Hepatocyte (in vitro differentiated cells): ENCODE results near the gene RFX7. TPM values are rescaled to one million over a fixed set of nuclear protein-coding genes. Genes with fewer than 3 reads are reported as not detected.
"Not testable (repeated sequence)": the region's sequence is repeated elsewhere in the genome, so short reads cannot be mapped to it uniquely, and the experiment has no call there.

Source experiments
- DNase-seq: peaks from one replicate; pipeline ENCODE4 v3.0.0-alpha.2; 2016; ENCODE audit warnings: low spot score
- H2AFZ ChIP-seq: fragments of 200-600 bp; sonication (generic); 2 replicates; pipeline ENCODE4 v1.6.0; 2016; ENCODE audit warnings: antibody characterized with exemption, mild to moderate bottlenecking
- H3K27ac ChIP-seq: fragments of 200-600 bp; sonication (generic); 2 replicates; pipeline ENCODE4 v1.5.1; 2016; ENCODE audit warnings: mild to moderate bottlenecking
- H3K27me3 ChIP-seq: fragments of 200-600 bp; sonication (generic); 2 replicates; pipeline ENCODE4 v1.6.1; 2016
- H3K36me3 ChIP-seq: fragments of 200-600 bp; sonication (generic); replicated peaks from 2 replicates; pipeline ENCODE4 v1.5.1; 2016; ENCODE audit warnings: low read depth; ENCODE audit not compliant: insufficient read depth
- H3K4me1 ChIP-seq: fragments of 200-600 bp; sonication (generic); 2 replicates; pipeline ENCODE4 v1.5.1; 2016; ENCODE audit warnings: mild to moderate bottlenecking, moderate library complexity; ENCODE audit not compliant: insufficient read depth
- H3K4me2 ChIP-seq: fragments of 200-600 bp; sonication (generic); 2 replicates; pipeline ENCODE4 v1.6.0; 2016
- H3K4me3 ChIP-seq: fragments of 200-600 bp; sonication (generic); 2 replicates; pipeline ENCODE4 v1.5.1; 2016; ENCODE audit warnings: mild to moderate bottlenecking
- H3K79me2 ChIP-seq: fragments of 200-600 bp; sonication (generic); 2 replicates; pipeline ENCODE4 v1.6.0; 2017; ENCODE audit warnings: mild to moderate bottlenecking
- H3K9me2 ChIP-seq: fragments of 200-600 bp; sonication (generic); replicated peaks from 2 replicates; pipeline ENCODE4 v1.6.0; 2017; ENCODE audit warnings: mild to moderate bottlenecking; ENCODE audit not compliant: insufficient read depth
- H3K9me3 ChIP-seq: fragments of 200-600 bp; sonication (generic); 2 replicates; pipeline ENCODE4 v1.5.1; 2016; ENCODE audit warnings: low read depth, mild to moderate bottlenecking
- H4K20me1 ChIP-seq: fragments of 200-600 bp; sonication (generic); 2 replicates; pipeline ENCODE4 v1.6.0; 2016; ENCODE audit warnings: mild to moderate bottlenecking; ENCODE audit not compliant: insufficient read depth, poor library complexity, severe bottlenecking
- EZH2 ChIP-seq: fragments of 200-600 bp; sonication (generic); IDR thresholded peaks from 2 replicates; pipeline ENCODE4 v1.6.1; 2016; ENCODE audit warnings: antibody characterized with exemption, mild to moderate bottlenecking, borderline replicate concordance
- EZH2phosphoT487 ChIP-seq: fragments of 200-600 bp; sonication (generic); IDR thresholded peaks from one replicate; pipeline ENCODE4 v1.6.1; 2018; ENCODE audit warnings: antibody characterized with exemption, mild to moderate bottlenecking, low read depth, moderate library complexity; ENCODE audit not compliant: unreplicated experiment, severe bottlenecking
- WGBS: methylation state at CpG from one replicate; pipeline ENCODE4 v1.1.6; 2016; ENCODE audit warnings: low lambda C conversion rate; ENCODE audit errors: missing lambda C conversion rate; 5-methylcytosine and 5-hydroxymethylcytosine counted together
- polyA plus RNA-seq: library from polyadenylated mRNA; unstranded; fragments of >200 nt; fragmentation: Nextera tagmentation; extraction: Ambion mirVana; gene quantifications from 2 replicates; pipeline ENCODE4 v1.2.1, GENCODE V29; 2016
- total RNA-seq: library from RNA; depleted of rRNA; stranded (reverse); fragments of >200 nt; gene quantifications from 2 replicates; pipeline ENCODE4 v1.2.3, GENCODE V29; 2014
- TF ChIP-seq, protein P1 (sequence below): fragments of 200-600 bp; sonication (generic); IDR thresholded peaks from 2 replicates; pipeline ENCODE4 v1.5.1; 2016; ENCODE audit warnings: antibody characterized with exemption, mild to moderate bottlenecking; ENCODE audit not compliant: poor library complexity

Gene RFX7
- total and polyA plus RNA-seq, 2 experiments from 2014 or later: 4.3 to 8.3 TPM

DNA sequence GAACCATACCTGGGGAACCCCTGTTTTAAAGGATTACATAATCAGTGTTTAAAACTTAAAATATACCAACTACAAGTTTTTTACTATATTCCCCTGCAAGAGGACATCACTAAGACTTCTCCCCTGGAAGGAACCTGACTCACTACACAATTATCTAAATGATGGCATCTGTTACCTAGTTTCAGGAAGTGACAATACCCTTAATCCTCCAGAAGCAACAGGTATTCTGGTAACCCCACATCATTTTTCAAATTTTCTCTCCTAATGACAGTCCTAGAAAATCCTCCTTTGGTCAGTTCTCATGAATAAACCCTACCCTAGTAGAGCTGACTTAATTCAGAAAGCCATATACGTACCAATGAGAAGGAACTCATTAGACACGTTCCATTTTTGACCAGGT is 78.4 kb downstream of the RFX7 start:
- H3K27me3 ChIP-seq: no peaks in the 10 kb centered on the region
- no peaks in the 10 kb centered on the region for H3K9me2 ChIP-seq
- H3K4me1 ChIP-seq: no peaks in the 10 kb centered on the region
- H3K9me3 ChIP-seq: no peaks in the 10 kb centered on the region
- H3K27ac ChIP-seq: no peak overlapping the region
- no peak overlapping the region for H3K4me3 ChIP-seq
- WGBS: 92% methylated on average over 2 of the region's 2 CpGs
- DNase-seq: no peak
- peaks cover 41% of the 10 kb centered on the region for H3K79me2 ChIP-seq
- H2AFZ ChIP-seq: no peak overlapping the region
- H3K4me2 ChIP-seq: no peak overlapping the region
- peaks cover 8% of the 10 kb centered on the region for H4K20me1 ChIP-seq
- no peaks in the 10 kb centered on the region for H3K36me3 ChIP-seq
- TF ChIP-seq EZH2 (no peak), EZH2phosphoT487 (no peak)
- TF ChIP-seq, protein P1, sequence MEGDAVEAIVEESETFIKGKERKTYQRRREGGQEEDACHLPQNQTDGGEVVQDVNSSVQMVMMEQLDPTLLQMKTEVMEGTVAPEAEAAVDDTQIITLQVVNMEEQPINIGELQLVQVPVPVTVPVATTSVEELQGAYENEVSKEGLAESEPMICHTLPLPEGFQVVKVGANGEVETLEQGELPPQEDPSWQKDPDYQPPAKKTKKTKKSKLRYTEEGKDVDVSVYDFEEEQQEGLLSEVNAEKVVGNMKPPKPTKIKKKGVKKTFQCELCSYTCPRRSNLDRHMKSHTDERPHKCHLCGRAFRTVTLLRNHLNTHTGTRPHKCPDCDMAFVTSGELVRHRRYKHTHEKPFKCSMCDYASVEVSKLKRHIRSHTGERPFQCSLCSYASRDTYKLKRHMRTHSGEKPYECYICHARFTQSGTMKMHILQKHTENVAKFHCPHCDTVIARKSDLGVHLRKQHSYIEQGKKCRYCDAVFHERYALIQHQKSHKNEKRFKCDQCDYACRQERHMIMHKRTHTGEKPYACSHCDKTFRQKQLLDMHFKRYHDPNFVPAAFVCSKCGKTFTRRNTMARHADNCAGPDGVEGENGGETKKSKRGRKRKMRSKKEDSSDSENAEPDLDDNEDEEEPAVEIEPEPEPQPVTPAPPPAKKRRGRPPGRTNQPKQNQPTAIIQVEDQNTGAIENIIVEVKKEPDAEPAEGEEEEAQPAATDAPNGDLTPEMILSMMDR: no peak

DNA sequence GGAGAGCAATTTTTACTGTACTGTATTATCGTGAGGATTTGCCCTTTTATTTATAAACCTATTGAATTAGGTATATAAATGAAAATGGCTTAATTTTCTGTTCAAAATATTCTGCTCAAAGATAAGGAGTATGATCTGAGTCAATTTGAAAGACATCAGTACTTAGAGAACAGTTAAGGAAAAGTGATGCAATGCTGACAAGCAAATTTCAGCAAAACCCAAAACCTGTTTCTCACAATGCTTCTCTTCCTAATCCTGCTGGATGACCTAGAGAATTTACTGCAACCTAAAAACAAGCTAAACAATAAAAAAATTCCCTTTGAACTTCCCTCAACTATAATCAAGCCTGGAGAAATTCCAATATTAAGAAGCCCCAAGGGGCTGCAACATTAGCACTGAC is 82.7 kb downstream of the RFX7 start:
- Histone ChIP-seq H3K27ac (no peak overlapping the region), H3K36me3 (no peaks in the 10 kb centered on the region), H3K79me2 (peaks cover 47% of the 10 kb centered on the region), H3K4me3 (no peak overlapping the region), H4K20me1 (peaks cover 8% of the 10 kb centered on the region), H3K9me3 (no peaks in the 10 kb centered on the region), H3K4me2 (no peak overlapping the region), H2AFZ (no peak overlapping the region), H3K4me1 (no peaks in the 10 kb centered on the region), H3K9me2 (no peaks in the 10 kb centered on the region), H3K27me3 (no peaks in the 10 kb centered on the region)
- TF ChIP-seq EZH2 (no peak), EZH2phosphoT487 (no peak)
- TF ChIP-seq, protein P1: no peak
- no peak for DNase-seq
- WGBS: 73% methylated on average over 1 of the region's 1 CpG

DNA sequence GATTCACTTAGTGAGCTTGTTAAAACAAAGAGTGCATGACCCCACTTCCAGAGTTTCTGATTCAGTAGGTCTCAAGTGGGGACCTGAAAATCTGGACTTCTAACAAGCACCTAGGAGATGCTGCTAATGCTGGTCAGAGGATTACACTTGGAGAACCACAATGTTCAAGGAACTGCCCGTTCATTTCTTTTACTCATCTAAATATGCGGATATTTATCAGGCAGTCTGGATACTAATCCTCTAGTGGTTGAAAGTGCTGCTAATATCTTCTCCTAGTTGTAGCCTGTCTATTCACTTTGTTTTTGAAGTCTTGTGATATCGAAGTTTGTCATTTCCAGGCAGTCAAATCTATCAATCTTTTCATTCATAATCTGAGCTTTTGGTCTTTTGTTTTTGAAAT is 86.8 kb downstream of the RFX7 start:
- DNase-seq: no peak
- Histone ChIP-seq H3K4me1 (no peaks in the 10 kb centered on the region), H3K27ac (no peak overlapping the region), H3K9me2 (no peaks in the 10 kb centered on the region), H3K79me2 (peaks cover 59% of the 10 kb centered on the region), H3K4me3 (no peak overlapping the region), H2AFZ (no peak overlapping the region), H4K20me1 (peaks cover 5% of the 10 kb centered on the region), H3K36me3 (no peaks in the 10 kb centered on the region), H3K27me3 (no peaks in the 10 kb centered on the region), H3K9me3 (no peaks in the 10 kb centered on the region), H3K4me2 (no peak overlapping the region)
- WGBS: 95% methylated on average over 3 of the region's 3 CpGs
- TF ChIP-seq, protein P1: no peak
- TF ChIP-seq EZH2phosphoT487 (no peak), EZH2 (no peak)

DNA sequence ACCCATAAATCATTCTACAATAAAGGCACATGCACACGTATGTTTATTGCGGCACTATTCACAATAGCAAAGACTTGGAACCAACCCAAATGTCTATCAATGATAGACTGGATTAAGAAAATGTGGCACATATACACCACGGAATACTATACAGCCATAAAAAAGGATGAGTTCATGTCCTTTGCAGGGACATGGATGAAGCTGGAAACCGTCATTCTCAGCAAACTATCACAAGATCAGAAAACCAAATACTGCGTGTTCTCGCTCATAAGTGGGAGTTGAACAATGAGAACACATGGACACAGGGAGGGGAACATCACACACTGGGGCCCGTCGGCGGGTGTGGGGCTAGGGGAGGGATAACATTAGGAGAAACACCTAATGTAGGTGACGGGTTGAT is 88.4 kb downstream of the RFX7 start:
- H3K79me2 ChIP-seq: peaks cover 69% of the 10 kb centered on the region

DNA sequence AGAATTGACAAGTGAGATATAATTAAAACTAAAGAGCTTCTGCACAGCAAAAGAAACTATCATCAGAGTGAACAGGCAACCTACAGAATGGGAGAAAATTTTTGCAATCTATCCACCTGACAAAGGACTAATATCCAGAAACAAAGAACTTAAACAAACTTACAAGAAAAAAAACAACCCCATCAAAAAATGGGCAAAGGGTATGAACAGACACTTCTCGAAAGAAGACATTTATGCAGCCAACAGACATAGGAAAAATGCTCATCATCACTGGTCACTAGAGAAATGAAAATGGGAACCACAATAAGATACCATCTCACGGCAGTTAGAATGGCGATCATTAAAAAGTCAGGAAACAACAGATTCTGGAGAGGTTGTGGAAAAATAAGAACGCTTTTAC is 88.9 kb downstream of the RFX7 start:
- not testable (repeated sequence) for DNase-seq, H3K4me2 ChIP-seq, H3K9me3 ChIP-seq, H3K27me3 ChIP-seq, H3K4me3 ChIP-seq, H4K20me1 ChIP-seq, H2AFZ ChIP-seq, H3K9me2 ChIP-seq, H3K4me1 ChIP-seq, H3K36me3 ChIP-seq, H3K27ac ChIP-seq
- H3K79me2 ChIP-seq: peaks cover 70% of the 10 kb centered on the region
- 98% methylated on average over 4 of the region's 4 CpGs for WGBS

More for the DNA sequence above, 88.4 kb downstream of the RFX7 start:
- not testable (repeated sequence) for H3K9me2 ChIP-seq, H3K4me2 ChIP-seq, H3K36me3 ChIP-seq, DNase-seq, H3K4me1 ChIP-seq, H3K9me3 ChIP-seq, H3K27me3 ChIP-seq, H2AFZ ChIP-seq, H4K20me1 ChIP-seq, H3K4me3 ChIP-seq, H3K27ac ChIP-seq
- 97% methylated on average over 10 of the region's 10 CpGs for WGBS
